Adrenal gland (tissue), 12 donors: ENCODE data around the gene TMEM95. TPM values are rescaled to one million over a fixed set of nuclear protein-coding genes. Genes with fewer than 3 reads are reported as not detected.

Experiments
- DNase-seq, 7 donors: peaks; one replicate each; pipeline ENCODE4 v3.0.0-alpha.2; 2019 to 2020
- H3K27ac ChIP-seq, 5 donors: fragments of 200-600 bp; sonication (generic) in 4 of 5; 1 replicate in 3 of 5; 2 replicates in 2 of 5; pipeline versions ENCODE4 v1.5.1 to v1.8.0; 2016 to 2020; ENCODE audit warnings: mild to moderate bottlenecking in 1 of 5
- H3K27me3 ChIP-seq: fragments of 200-600 bp; 2 replicates; pipeline ENCODE4 v1.8.0; 2021
- H3K36me3 ChIP-seq, 2 donors: fragments of 200-600 bp; replicated peaks in 1 of 2; 1 replicate in 1 of 2; 2 replicates in 1 of 2; pipeline versions ENCODE4 v1.5.1 to v1.8.0; 2018 to 2022
- H3K4me1 ChIP-seq, 2 donors: fragments of 200-600 bp; replicated peaks in 1 of 2; 1 replicate in 1 of 2; 2 replicates in 1 of 2; pipeline versions ENCODE4 v1.5.1 to v1.8.0; 2018 to 2021
- H3K4me3 ChIP-seq, 4 donors: fragments of 200-600 bp; sonication (generic) in 3 of 4; one replicate each; pipeline ENCODE4 v1.5.1; 2016 to 2018
- H3K9me3 ChIP-seq, 3 donors: fragments of 200-600 bp; sonication (generic) in 1 of 3; replicated peaks in 1 of 3; 1 replicate in 2 of 3; 2 replicates in 1 of 3; pipeline versions ENCODE4 v1.5.1 to v1.8.0; 2016 to 2021
- POLR2A ChIP-seq, 2 donors: fragments of 450-650 bp; IDR thresholded peaks; one replicate each; pipeline ENCODE4 v1.6.1; 2017; ENCODE audit warnings: antibody characterized with exemption in 2 of 2, mild to moderate bottlenecking in 2 of 2, moderate library complexity in 1 of 2
- WGBS, 4 donors: extraction: QIAGEN DNeasy Blood & Tissue Kit in 2 of 4; methylation state at CpG; one replicate each; pipeline versions ENCODE4 v1.1.5 to v1.1.7; 2013 to 2017; 5-methylcytosine and 5-hydroxymethylcytosine counted together
- intact Hi-C, 2 donors: fragments of 100-400 bp; cut with DNase I; formaldehyde crosslinking; loops; one replicate each; pipeline versions ENCODE4 v1.14.1 to v1.15.0; 2022 to 2023
- polyA plus RNA-seq, 3 donors: library from polyadenylated mRNA; stranded (reverse); fragments of 200-250 nt in 2 of 3; fragments of 350-450 nt in 1 of 3; fragmentation: Illumina TruSeq in 1 of 3; extraction: RNeasy Lipid Tissue Mini Kit (QIAGEN cat#74804) in 1 of 3; gene quantifications; one replicate each; pipeline ENCODE4 v1.2.3, GENCODE V29; 2013 to 2014
- total RNA-seq, 9 donors: library from RNA; depleted of rRNA in 4 of 9; stranded (reverse); fragments of >200 nt in 4 of 9; fragments of 120-200 nt in 1 of 9; fragmentation: NEBNext Ultra II Directional in 1 of 9; extraction: Animal tissue kit (Norgen Biotek cat#: 25700) in 1 of 9; gene quantifications; one replicate each; pipeline versions ENCODE4 v1.1.0 to v1.2.4, GENCODE V29; 2013 to 2023
- TF ChIP-seq, protein P1 (sequence below), 6 experiments: fragments of 450-650 bp in 4 of 6; fragments of 200-600 bp in 2 of 6; sonication (generic) in 1 of 6; IDR thresholded peaks; 1 replicate in 5 of 6; 2 replicates in 1 of 6; pipeline versions ENCODE4 v1.5.1 to v1.8.0; 2016 to 2021; ENCODE audit warnings: antibody characterized with exemption in 6 of 6, mild to moderate bottlenecking in 2 of 6, moderate library complexity in 1 of 6
- donor health status: healthy with polysubstance abuse.
- donor health status: Bipolar disorder and iron deficiency.
- donor health status: DM: yes; HTN: yes; CAD: no.
- donor health status: DM: no; HTN: no; CAD: no.
- donor health status: DM: no; HTN: no; CAD: no.
- donor health status: DM: yes; HTN: yes; CAD: no.

TMEM95 gene
- total and polyA plus RNA-seq, 12 donors, result not detected

DNA sequence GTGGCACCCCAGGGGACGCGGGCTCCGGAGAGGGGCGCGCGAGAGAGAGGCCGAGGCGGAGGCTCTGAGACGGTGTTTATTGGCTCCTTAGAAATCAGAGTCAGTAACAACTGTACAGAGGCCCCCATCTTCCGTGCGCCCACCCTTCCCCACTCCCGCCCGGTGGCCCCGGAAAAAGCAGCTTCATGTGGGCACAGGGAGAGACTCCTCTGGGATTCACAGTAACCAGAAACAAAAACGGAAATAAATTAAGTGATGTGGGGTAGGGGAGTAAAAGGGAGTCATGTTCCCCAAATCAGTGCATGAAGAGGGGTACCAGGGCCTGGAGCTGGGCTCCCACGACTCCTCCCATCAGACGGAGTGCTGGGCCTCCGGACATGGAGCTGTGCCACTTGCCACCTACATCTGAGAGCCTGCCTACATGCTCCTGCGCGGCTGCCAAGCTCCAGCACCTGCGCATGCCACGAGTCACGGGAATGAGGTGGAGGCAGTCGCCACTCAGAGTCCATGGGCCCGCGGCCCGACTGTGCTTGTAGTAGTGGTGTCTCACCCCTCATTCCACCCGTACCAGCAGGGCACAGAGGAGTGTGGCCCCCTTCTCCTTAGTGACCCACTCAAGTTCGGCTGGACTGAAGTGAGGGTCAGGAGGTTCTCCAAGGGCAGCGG is 39.3 kb upstream of the TMEM95 start:
- Histone ChIP-seq H3K9me3 (no peaks in the 10 kb centered on the region), H3K4me3 (peak overlapping the region in 3 of 4 donors; percentile 43 to 99 (median 77)), H3K27me3 (no peaks in the 10 kb centered on the region), H3K36me3 (peaks cover 0 to 64% of the 10 kb centered on the region in 2 donors), H3K27ac (peak overlapping the region; percentile 43 to 100 (median 93)), H3K4me1 (peaks cover 22 to 46% of the 10 kb centered on the region in 2 donors)
- intact Hi-C loops, result no loop called here
- TF ChIP-seq POLR2A (IDR thresholded peaks at IDR 0.05), result no peak
- TF ChIP-seq, protein P1, sequence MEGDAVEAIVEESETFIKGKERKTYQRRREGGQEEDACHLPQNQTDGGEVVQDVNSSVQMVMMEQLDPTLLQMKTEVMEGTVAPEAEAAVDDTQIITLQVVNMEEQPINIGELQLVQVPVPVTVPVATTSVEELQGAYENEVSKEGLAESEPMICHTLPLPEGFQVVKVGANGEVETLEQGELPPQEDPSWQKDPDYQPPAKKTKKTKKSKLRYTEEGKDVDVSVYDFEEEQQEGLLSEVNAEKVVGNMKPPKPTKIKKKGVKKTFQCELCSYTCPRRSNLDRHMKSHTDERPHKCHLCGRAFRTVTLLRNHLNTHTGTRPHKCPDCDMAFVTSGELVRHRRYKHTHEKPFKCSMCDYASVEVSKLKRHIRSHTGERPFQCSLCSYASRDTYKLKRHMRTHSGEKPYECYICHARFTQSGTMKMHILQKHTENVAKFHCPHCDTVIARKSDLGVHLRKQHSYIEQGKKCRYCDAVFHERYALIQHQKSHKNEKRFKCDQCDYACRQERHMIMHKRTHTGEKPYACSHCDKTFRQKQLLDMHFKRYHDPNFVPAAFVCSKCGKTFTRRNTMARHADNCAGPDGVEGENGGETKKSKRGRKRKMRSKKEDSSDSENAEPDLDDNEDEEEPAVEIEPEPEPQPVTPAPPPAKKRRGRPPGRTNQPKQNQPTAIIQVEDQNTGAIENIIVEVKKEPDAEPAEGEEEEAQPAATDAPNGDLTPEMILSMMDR (IDR thresholded peaks at IDR 0.05), result no peak
- peak in 2 of 7 donors; percentile 58 to 76 for DNase-seq
- WGBS, 4 donors, result 12 to 37% (median 25%) methylated on average over 17 to 30 of the region's 30 CpGs

GRCh38 chr17:7317161-7317803 is 37.7 kb upstream of the TMEM95 start:
- H3K9me3 ChIP-seq, result no peaks in the 10 kb centered on the region
- intact Hi-C loops, result no loop called here
- 82 to 84% (median 83%) methylated on average over 13 to 16 of the region's 16 CpGs for WGBS, 4 donors
- H3K36me3 ChIP-seq, result peaks cover 0 to 64% of the 10 kb centered on the region in 2 donors
- no peaks in the 10 kb centered on the region for H3K27me3 ChIP-seq
- peak in 1 of 7 donors; percentile 30 for DNase-seq
- TF ChIP-seq, protein P1 (IDR thresholded peaks at IDR 0.05), result no peak
- no peak for TF ChIP-seq POLR2A (IDR thresholded peaks at IDR 0.05)
- H3K27ac ChIP-seq, result no peak overlapping the region
- no peak overlapping the region for H3K4me3 ChIP-seq
- peaks cover 22 to 31% of the 10 kb centered on the region in 2 donors for H3K4me1 ChIP-seq

- Histone ChIP-seq H3K9me3 (no peaks in the 10 kb centered on the region), H3K27ac (no peak overlapping the region), H3K36me3 (peaks cover 0 to 64% of the 10 kb centered on the region in 2 donors), H3K27me3 (no peaks in the 10 kb centered on the region), H3K4me1 (peaks cover 19 to 21% of the 10 kb centered on the region in 2 donors), H3K4me3 (no peak overlapping the region)
- TF ChIP-seq, protein P1 (IDR thresholded peaks at IDR 0.05), result no peak
- no peak for TF ChIP-seq POLR2A (IDR thresholded peaks at IDR 0.05)
- no peak for DNase-seq
- WGBS, 4 donors, result 87 to 92% (median 88%) methylated on average over 10 to 13 of the region's 13 CpGs
- intact Hi-C loops, result no loop called here
These were observed 36.7 kb upstream of the TMEM95 start for GRCh38 chr17:7318121-7318860.

DNA sequence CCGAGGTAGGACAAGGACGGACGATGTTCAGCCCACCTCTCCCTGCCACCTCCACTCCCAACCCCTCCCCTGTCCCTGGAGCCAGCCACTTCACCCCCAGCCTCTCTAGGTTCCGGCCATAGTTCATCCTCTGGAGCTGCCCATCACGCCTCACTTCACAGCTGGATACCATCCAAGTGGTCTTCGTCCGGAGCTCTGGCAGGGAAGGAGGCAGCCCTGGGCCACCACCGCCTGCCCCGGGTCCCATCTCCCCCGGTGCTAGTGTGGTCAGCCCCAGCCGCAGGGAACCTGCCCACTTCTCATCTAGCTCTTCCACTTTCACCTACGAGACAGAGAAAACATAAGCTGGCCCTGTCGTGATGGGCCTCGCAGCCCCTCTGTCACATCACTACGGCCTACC is 33.5 kb upstream of the TMEM95 start:
- no peak for DNase-seq

More for the DNA sequence above, 33.5 kb upstream of the TMEM95 start:
- Histone ChIP-seq H3K9me3 (no peaks in the 10 kb centered on the region), H3K4me1 (no peaks in the 10 kb centered on the region), H3K27me3 (no peaks in the 10 kb centered on the region), H3K27ac (no peak overlapping the region), H3K36me3 (peaks cover 0 to 83% of the 10 kb centered on the region in 2 donors), H3K4me3 (no peak overlapping the region)
- TF ChIP-seq, protein P1 (IDR thresholded peaks at IDR 0.05), result no peak
- no peak for TF ChIP-seq POLR2A (IDR thresholded peaks at IDR 0.05)
- intact Hi-C loops, result no loop called here
- 88 to 95% (median 92%) methylated on average over 14 to 15 of the region's 15 CpGs for WGBS, 4 donors
